GM06990 (cell line): Measurements from ENCODE around the gene MTMR3.

Experiments
- DNase-seq: peaks from one replicate; pipeline ENCODE4 v3.0.0-alpha.2; 2011; ENCODE audit not compliant: insufficient read length; ENCODE audit errors: extremely low read depth
- H3K27me3 ChIP-seq: replicated peaks from 2 replicates; pipeline ENCODE4 v1.6.0; 2011; ENCODE audit warnings: low read length; ENCODE audit not compliant: control insufficient read depth, insufficient read depth
- H3K36me3 ChIP-seq: 2 replicates; pipeline ENCODE4 v1.5.1; 2011; ENCODE audit warnings: low read length; ENCODE audit not compliant: control insufficient read depth, insufficient read depth
- H3K4me3 ChIP-seq: replicated peaks from 2 replicates; pipeline ENCODE4 v1.5.1; 2011; ENCODE audit warnings: low read depth, mild to moderate bottlenecking, control low read depth, low read length
- CTCF ChIP-seq: IDR thresholded peaks from 2 replicates; pipeline ENCODE4 v1.5.1; 2011; ENCODE audit warnings: low read length, control low read depth, mild to moderate bottlenecking, inconsistent platforms; ENCODE audit not compliant: insufficient read depth, poor library complexity, severe bottlenecking

MTMR3 gene

GRCh38 chr22:29872144-29872893 lies 10.7 kb upstream of the MTMR3 start:
- Histone ChIP-seq H3K4me3 (no peak overlapping the region), H3K36me3 (no peaks in the 10 kb centered on the region), H3K27me3 (no peaks in the 10 kb centered on the region)
- DNase-seq = no peak
- TF ChIP-seq CTCF = no peak

- TF ChIP-seq CTCF = no peak
- DNase-seq = no peak
- Histone ChIP-seq H3K36me3 (no peaks in the 10 kb centered on the region), H3K27me3 (no peaks in the 10 kb centered on the region), H3K4me3 (no peak overlapping the region)
Measured at GRCh38 chr22:29872989-29873388, 10.0 kb upstream of the MTMR3 start.

GRCh38 chr22:29873943-29874342 lies 9.0 kb upstream of the MTMR3 start:
- H3K27me3 ChIP-seq = no peaks in the 10 kb centered on the region
- no peak for TF ChIP-seq CTCF
- H3K36me3 ChIP-seq = no peaks in the 10 kb centered on the region
- H3K4me3 ChIP-seq = no peak overlapping the region
- no peak for DNase-seq

GRCh38 chr22:29877620-29878019 lies 5.4 kb upstream of the MTMR3 start:
- no peak for TF ChIP-seq CTCF
- DNase-seq = no peak
- Histone ChIP-seq H3K4me3 (no peak overlapping the region), H3K27me3 (no peaks in the 10 kb centered on the region), H3K36me3 (no peaks in the 10 kb centered on the region)

GRCh38 chr22:29879753-29880152 lies 3.2 kb upstream of the MTMR3 start:
- no peak for DNase-seq
- Histone ChIP-seq H3K36me3 (no peaks in the 10 kb centered on the region), H3K27me3 (no peaks in the 10 kb centered on the region), H3K4me3 (no peak overlapping the region)
- TF ChIP-seq CTCF = no peak

- H3K4me3 ChIP-seq = no peak overlapping the region; the same call in 1 of the 2 replicates
- TF ChIP-seq CTCF = no peak
- no peak for DNase-seq
Measured at GRCh38 chr22:29882716-29883044, 294 bp upstream of the MTMR3 start.

More at GRCh38 chr22:29882716-29883044, 294 bp upstream of the MTMR3 start:
- Histone ChIP-seq H3K27me3 (no peaks in the 10 kb centered on the region), H3K36me3 (no peaks in the 10 kb centered on the region)
